NCI-H2227 (cell line): ENCODE results near the gene IDE.
"Not testable (repeated sequence)": the region's sequence is repeated elsewhere in the genome, so short reads cannot be mapped to it uniquely, and the experiment has no call there.

Experiments used
- DNase-seq: peaks from one replicate; lab custom pipeline; 2025; ENCODE audit not compliant: unreplicated experiment; lab: John Stamatoyannopoulos, UW

The IDE gene

DNA sequence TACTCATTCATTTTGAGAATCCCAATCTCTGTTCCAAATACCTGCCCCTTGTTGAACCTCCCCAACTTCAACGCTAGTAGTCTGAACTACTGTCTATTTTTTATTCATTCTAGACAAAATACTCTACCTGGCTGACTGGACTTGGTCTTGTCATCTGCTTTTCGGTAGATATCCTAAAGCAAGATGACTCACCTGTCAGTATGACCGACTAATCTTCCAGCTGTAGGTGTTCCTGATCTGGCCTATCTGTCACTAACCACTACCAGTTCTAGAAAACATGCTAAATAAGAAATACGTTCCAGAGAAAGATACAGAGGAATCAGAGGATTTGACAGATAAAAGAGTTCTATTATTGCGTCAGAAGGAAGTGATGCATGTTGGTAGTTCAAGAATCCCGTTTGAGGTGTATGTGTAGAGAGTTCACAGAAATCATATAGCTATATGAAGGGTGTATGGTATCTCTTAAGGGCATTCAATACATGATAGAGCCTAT is 81.1 kb downstream of the IDE start:
- no peak for DNase-seq

DNA sequence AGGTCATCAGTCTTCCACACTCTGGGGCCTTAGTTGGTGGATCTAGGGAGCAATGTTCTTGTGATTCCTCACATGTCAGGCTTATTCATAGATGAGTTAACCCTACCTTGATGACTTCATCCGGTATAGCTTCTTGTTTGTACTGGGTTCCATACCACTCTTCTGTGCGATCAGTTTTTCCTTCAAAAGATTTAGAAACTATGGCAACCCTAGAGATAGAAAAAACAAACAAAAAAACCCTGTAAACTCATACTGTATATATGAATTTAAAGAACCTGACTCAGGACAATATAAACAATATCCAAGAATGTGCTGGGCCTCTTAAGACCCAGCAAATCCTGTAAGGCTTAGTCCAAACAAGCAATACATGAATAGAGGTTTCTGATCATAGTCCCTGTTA is 83.5 kb downstream of the IDE start:
- no peak for DNase-seq

DNA sequence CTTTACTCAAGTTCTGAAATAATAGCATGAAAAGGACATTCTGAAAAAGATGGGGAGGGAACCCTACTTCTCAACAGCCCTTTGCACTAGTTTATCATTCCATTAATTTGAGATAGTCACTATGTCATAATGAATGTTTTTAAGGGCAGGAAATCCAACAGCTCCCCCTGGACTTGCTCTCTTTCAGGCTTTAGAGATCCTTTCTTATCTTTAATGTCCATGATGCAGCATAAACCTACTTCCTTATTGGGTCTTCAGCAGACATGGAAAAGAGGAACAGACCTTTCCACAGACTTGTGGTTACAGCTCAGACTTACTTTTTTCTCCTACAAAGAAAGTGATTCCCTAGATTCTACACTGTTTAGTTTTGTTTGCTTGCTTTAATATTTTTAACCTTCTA is 87.3 kb downstream of the IDE start:
- no peak for DNase-seq

DNA sequence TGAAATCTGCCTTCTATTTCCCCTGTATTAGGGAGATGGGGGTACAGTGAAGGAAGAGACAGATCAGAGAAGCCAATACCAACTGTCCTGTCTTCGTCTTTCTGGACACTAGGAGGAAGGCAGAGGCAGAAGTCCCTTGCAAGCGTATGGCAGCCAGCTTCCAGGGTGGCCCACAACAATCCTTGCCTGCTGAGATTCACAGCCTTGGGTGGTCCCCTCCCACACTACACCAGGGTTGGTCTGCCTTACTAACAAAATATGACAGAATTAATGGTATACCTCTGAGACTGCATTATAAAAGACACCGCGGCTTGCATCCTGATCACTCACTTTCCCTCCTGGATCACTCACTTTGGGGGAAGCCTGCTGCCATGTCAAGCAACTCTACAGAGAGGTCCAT is 90.4 kb downstream of the IDE start:
- DNase-seq = no peak

DNA sequence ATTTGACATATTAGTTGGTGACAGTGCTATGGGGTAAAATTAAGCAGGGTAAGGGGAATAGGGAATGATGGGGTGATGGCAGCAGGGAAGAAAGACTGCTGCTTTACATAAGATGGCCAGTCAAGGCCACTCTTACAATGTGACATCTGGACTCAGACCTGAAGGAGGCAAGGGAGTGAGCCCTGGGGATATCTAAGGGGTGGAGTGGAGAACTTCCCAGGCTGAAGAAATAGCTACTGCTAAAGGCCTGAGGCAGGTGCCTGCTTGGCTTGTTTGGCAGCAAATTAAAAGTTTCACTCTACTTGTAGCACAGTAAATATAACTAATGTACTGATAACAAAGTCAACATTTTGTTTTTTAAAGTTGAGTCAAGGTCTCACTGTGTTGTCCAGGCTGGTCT is 93.5 kb downstream of the IDE start:
- no peak for DNase-seq

DNA sequence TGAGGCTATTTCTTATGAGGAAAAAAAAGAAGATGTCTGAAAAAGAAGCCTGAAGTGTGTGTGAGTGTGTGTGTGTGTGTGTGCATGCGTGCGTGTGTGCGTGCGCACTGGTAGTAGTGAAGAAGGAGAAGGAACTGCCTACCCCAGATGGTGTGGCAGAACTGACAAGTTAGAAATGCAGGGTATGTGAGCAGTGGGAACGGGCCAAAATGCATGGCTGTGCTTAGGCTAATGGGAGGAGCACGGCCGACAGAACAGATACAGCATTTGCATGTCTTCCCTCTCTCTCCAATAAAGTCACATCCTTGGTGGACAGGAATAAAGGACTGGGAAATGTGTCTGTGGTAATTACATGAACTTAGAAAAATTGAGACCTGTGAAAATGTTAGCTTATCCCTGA is 94.3 kb downstream of the IDE start:
- no peak for DNase-seq

DNA sequence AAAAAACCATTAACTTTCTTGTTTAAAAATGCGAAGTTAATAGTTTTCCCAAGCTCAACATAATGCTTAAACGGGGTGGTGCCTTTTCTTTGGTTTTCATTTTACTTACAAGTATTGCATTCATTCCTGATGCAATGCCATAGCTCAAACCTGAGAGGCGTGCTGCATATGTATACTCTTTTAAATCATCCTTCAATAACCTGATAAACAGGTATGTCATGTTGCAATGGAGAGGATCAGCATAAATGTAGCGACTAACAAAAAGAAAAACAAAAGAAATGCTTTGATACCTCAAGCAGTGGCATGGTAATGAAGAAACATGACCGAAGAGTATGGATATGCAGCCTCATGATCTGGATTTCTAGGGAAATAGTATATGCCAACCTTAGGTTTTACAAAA is 95.4 kb downstream of the IDE start:
- DNase-seq = no peak

DNA sequence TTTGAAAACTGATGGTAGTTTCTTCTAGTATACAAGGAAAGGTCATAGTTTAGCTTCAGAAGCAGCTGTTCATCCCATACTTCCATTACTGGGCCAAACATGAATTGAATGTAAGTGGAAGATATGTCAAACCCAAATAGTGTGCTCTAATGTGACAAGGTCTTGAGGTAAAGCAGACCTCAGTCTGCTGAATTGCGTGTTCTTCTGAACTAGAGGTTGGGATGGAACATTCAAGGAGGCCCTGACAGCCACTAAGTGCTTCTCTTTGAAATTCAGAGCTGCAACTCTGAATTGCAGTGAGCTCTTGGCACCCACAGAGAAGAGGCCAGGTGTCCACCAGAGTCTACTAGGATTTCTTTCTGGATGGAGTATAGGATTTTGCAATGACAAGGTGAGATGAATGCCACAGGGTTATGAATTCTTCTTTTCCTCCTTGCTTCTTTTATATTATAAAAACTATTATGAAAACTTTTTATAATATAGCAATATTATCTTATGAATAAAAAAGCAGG is 98.5 kb downstream of the IDE start:
- DNase-seq = no peak

DNA sequence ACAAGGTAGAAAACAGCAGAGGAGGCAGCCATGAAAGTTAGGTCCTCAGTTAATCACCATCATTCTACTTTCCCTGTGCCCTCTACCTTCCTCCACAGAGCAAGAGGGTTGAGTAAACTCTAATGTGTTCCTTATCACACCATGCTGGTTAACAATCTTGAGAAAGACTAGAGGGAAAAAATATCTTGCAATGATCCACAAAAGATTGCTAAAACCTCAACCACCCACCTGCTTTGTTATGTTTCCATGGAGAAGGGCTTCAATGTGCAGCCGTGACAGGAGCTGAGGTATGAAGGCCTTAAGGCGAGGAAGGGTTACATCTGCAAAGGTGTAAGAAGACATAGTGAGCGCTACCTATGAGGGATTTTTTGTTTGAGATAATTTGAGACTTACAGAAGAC is 103.9 kb downstream of the IDE start:
- DNase-seq = no peak

DNA sequence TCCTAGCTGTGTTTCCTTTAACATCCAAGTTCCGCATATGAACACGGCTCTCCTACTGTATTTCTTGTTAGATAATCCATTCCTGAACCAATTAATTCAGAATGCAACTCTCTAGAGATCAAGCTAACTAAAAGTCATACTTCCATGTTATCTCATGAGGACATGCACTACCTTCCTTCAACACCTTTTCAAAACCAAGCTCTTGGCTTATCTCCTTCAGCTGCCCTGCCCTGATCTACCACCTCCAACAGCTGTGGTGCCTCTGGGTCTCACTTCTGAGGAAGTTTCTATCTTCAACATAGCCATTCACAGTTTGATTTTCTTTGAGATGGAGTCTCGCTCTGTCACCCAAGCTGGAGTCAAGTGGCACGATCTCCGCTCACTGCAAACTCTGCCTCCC is 109.5 kb downstream of the IDE start:
- no peak for DNase-seq

DNA sequence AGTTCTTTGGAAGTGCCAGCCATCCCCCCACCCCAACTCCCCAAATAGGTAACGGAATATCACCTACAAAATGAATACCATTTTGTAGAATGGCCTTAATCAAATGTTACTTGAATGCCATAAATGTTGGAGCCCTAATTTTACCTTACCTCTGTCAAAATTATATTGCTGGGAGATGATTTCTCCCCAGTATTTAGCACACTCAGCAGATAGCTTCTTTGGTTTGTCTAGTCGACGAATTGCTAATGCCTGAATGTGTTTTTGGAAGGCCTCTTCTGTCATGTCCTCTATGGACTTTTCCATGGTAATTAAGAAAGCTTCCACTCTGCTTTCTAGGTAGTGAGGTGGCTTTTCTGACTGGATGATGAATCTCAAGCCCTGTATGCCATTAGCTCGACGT is 110.3 kb downstream of the IDE start:
- no peak for DNase-seq

DNA sequence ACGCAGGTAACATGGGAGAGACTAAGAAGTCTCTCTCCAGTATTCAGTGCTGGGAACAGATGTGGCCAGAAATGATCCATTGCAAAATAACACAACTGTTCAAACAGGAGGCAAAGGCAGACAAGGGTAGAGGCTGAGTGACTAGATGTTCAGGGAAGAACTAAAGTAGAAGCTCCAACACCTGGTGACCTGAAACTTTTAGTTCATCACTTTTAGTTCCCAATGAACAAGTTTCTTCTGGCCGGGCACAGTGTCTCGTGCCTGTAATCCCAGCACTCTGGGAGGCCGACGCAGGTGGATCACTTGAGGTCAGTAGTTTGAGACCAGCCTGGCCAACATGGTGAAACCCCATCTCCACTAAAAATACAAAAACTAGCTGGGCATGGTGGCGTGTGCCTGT is 118.9 kb downstream of the IDE start:
- not testable (repeated sequence) for DNase-seq

DNA sequence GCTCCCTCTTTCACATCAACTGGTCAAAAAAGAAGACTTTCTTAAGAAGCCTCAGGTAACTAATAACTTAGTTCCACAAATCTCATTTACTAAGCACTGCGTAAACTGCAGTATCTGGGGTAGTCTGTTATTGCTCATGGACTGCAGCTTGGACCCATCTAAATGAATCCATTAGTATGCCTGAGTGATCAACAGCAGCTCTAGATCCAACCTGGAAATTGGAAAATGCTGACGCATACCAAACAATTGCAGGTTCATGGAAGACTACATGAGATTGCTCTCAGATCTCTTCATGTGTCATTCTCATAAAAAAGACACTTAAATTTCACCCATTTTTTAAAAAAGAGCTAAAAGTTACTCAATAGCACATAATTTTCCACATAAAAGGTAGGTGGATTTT is 121.6 kb downstream of the IDE start:
- DNase-seq = no peak

DNA sequence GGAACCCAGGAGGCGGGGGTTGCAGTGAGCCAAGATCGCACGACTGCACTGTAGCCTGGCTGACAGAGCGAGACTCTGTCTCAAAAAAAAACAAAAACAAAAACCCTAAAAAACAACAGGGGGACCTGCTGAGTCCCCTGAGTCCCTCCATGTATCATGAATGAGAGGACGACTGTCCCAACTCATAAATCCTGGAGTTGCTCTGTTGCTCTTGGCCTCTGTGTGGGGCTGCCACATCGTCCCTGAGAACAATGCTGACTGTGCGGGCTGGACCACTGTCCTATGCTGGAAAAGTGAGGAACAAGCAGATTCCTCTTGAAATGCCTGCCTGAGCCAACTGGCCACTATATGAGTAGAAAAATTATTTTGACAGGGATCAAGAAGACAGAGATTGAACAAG is 122.5 kb downstream of the IDE start:
- no peak for DNase-seq

DNA sequence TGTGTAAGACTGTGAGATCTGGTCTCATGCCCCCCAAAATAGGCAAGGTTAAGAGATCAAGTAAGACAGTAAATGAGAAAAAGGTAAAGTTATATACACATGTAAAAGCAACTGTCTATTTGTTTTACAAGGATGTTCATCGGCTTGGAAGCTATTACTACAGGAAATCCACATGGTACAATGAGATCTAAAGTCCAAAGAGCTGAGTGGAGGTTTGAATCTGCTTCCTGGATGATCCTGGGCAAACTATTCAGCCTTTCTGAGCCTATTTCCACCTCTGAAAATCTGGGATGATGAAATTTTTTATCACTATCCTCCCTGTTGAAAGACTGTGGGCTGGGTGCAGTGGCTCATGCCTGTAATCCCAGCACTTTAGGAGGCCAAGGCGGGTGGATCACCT is 123.0 kb downstream of the IDE start:
- no peak for DNase-seq

DNA sequence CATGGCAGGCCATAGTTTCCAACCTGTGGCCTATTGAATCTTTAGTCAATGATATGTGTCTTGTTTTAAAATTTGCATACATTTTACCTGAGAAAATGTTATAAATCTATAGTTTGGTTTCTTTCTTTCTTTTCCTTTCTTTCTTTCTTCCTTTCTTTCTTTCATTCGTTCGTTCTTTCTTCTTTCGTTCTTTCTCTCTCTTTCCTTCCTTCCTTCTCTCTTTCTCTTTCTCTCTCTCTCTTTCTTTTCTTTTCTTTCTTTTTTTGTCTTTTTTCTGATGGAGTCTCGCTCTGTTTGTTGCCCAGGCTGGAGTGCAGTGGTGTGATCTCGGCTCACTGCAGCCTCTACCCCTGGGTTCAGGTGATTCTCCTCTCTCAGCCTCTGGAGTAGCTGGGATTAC is 133.3 kb downstream of the IDE start:
- DNase-seq = no peak

DNA sequence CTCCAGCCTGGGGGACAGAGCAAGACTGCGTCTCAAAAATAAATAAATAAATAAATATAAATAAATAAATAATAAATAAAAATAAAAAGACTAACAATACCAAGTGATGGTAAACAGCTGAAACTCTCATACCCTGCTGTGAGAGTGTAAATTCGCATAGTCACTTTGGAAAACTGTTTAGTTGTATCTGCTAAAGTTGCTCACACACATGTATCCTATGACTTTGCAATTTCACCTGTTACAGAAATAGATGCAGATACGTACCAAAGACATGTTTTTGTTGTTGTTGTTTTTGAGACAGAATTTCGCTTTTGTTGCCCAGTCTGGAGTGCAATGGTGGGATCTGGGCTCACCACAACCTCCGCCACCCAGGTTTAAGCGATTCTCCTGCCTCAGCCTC is 135.7 kb downstream of the IDE start:
- DNase-seq = no peak

DNA sequence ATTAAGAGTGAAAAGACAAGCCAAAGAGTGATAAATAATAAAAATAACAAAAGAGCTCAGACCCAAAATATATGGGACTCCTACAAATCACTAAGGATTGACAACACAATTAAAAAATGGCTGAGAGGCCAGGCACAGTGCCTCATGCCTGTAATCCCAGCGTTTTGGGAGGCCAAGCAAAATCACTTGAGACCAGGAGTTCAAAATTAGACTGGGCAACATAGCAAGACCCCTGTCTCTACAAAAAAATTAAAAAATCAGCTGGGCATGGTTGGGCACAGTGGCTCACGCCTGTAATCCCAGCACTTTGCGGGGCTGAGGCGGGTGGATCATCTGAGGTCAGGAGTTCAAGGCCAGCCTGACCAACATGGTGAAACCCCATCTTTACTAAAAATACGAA is 137.3 kb downstream of the IDE start:
- DNase-seq = no peak

DNA sequence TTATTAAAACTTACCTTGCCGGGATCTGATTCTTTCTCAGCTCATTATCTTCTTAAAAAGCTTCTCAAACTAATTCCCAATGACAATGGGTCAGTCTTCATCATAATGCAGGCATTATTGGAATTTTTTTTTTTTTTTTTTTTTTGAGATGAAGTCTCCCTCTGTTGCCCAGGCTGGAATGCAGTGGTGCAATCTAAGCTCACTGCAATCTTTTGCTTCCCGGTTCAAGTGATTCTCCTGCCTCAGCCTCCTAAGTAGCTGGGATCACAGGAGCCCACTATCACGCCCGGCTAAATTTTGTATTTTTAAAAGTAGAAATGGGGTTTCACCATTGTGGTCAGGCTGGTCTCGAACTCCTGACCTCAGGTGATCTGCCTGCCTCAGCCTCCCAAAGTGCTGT is 137.8 kb downstream of the IDE start:
- DNase-seq = not testable (repeated sequence)

DNA sequence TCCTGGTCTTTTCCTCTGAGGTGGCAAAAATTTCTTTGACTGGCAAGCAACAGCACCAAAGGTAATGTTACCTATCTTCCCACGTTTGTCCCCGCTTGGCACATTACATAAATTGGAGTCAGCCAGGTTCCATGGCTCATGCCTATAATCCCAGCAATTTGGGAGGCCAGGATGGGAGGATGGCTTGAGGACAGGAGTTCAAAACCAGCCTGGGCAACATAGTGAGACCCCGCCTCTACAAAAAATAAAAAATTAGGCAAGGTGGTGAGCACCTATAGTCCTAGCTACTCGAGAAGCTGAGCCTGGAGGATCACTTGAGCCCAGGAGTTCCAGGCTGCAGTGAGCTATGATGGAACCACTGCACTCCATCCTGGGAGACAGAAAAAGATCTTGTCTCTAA is 139.5 kb downstream of the IDE start:
- no peak for DNase-seq

DNA sequence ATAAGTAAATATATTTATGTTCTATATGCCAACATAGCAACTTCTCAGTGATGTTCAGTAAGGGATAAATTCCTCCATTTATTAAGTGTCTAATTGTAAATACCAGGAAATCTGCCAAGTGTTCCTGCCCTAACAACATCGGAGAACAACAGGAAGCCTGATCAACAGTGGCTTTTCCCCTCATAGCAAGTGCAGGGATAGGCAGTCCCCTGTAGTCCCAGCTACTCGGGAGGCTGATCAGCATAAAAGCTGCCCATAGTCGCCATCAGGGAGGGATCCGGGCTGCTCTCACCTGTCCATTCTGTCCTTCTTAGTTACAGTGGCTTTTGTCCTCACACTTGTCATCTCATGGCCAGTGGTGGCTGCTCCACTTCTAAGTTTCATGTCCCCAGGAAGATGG is 141.3 kb downstream of the IDE start:
- DNase-seq = no peak

DNA sequence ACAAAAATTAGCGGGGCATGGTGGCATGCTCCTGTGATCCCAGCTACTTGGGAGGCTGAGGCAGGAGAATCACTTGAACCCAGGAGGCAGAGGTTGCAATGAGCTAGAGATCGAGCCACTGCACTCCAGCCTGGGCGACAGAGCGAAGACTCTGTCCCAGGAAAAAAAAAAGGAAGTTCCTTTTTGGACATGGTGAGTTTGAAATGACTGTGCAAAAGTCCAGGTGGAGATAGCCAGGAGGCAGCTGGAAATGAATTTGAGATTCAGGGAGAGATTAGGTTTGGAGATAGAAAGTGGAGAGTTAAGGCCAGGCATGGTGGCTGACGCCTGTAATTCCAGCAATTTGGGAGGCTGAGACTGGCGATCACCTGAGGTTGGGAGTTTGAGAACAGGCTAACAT is 143.8 kb downstream of the IDE start:
- DNase-seq = no peak

DNA sequence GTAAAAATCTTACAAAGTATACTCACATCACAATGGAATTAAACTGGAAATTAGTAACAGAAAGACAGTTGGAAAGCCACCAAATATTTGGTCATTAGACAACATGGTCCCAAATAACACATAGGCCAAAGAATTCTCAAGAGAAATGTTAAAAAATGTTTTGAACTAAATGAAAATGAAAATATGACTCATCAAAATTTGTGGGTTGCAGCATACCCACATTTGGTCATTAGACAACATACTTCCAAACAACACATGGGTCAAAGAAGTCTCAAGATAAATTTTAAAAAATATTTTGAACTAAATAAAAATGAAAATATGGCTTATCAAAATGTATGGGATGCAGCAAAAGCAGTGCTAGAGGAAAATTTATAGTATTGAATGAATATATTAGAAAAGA is 152.3 kb downstream of the IDE start:
- DNase-seq = no peak
